ENCODE measurements around the gene LENG8.

The LENG8 gene

GRCh38 chr19:54448774-54449700, at the start of gene LENG8:
Gene LENG8, plus strand, starts transcription at chr19:54449199. Its CDS starts 2,146 bp downstream, at chr19:54451345.
- peak; percentile 94 for DNase-seq (ENCODE audit: low read depth in 2 of 2)

GRCh38 chr19:54400913-54401312, 48.1 kb upstream of the LENG8 start:
- no peak for DNase-seq (ENCODE audit: low read depth in 2 of 2)

- DNase-seq (ENCODE audit: low read depth in 2 of 2), result no peak
Observed at GRCh38 chr19:54403054-54403453, 45.9 kb upstream of the LENG8 start.

DNA sequence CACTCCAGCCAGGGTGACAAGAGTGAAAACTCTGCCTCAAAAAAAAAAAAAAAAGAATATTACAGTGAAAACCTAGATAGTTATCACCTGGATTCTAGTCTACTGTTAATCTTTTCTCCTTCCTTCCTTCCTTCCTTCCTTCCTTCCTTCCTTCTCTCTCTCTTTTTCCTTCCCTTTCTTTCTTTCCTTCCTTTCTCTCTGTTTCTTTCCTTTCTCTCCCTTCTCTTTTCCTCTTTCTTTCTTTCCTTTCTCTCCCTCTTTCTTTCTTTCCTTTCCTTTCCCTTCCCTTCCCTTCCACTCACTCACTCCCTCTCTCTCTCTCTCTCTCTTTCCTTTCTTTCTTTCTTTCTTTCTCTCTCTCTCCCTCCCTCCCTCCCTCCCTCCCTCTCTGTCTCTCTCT, 43.4 kb upstream of the LENG8 start:
- DNase-seq (ENCODE audit: low read depth in 2 of 2), result no peak

- DNase-seq (ENCODE audit: low read depth in 2 of 2), result no peak
Observed at GRCh38 chr19:54407780-54408179, 41.2 kb upstream of the LENG8 start.

- no peak for DNase-seq (ENCODE audit: low read depth in 2 of 2)
Observed at GRCh38 chr19:54408456-54409026, 40.5 kb upstream of the LENG8 start.

DNA sequence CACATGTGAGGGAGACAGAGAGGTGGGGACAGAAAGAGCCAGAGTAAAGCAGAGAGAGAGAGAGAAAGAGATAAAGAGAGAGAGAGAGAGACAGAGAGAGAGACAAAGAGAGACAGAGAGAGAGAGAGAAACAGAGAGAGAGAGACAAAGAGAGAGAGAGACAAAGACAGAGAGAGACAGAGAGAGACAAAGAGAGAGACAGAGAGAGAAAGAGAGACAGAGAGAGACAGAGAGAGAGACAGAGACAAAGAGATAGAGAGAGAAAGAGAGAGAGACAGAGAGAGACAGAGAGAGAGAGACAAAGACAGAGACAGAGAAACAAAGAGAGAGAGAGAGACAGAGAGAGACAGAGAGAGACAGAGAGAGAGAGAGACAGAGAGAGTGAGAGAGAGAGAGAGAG, 38.0 kb upstream of the LENG8 start:
- DNase-seq (ENCODE audit: low read depth in 2 of 2), result no peak

DNA sequence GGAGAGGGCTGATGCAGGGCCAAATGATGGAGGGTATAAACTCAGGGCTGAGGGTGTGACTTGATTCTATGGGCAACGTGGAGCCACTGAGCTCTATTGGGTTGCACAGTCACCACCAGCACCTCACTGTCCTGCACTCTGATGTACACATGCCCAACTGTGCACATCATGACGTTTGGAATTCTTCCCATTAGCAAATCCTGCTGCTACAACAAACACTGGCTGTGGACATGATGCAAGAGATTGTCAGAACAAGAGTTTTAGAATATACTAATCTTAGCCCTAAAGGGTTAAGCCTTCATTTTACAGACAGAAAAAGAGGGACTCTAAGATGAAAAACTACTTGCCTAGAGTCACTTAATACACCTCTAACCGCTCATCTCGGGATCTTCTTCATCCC, 36.1 kb upstream of the LENG8 start:
- DNase-seq (ENCODE audit: low read depth in 2 of 2), result no peak

- no peak for DNase-seq (ENCODE audit: low read depth in 2 of 2)
Observed at GRCh38 chr19:54414156-54414555, 34.8 kb upstream of the LENG8 start.

- DNase-seq (ENCODE audit: low read depth in 2 of 2), result peak in 1 of 2 donors; percentile 16
Observed at GRCh38 chr19:54415208-54415900, 33.6 kb upstream of the LENG8 start, which contains the start of gene TTYH1. Gene TTYH1, plus strand, starts transcription at chr19:54415464. Its CDS starts 89 bp downstream, at chr19:54415553.

- DNase-seq (ENCODE audit: low read depth in 2 of 2), result no peak
Observed at GRCh38 chr19:54415901-54416673, 32.9 kb upstream of the LENG8 start.

- DNase-seq (ENCODE audit: low read depth in 2 of 2), result no peak
Observed at GRCh38 chr19:54416695-54417491, 32.1 kb upstream of the LENG8 start.

- no peak for DNase-seq (ENCODE audit: low read depth in 2 of 2)
Observed at GRCh38 chr19:54418030-54418929, 30.7 kb upstream of the LENG8 start.

- DNase-seq (ENCODE audit: low read depth in 2 of 2), result no peak
Observed at GRCh38 chr19:54418930-54419800, 29.8 kb upstream of the LENG8 start.

- DNase-seq (ENCODE audit: low read depth in 2 of 2), result no peak
Observed at GRCh38 chr19:54420068-54420382, 29.0 kb upstream of the LENG8 start.

GRCh38 chr19:54420383-54421168, 28.4 kb upstream of the LENG8 start:
- DNase-seq (ENCODE audit: low read depth in 2 of 2), result no peak

DNA sequence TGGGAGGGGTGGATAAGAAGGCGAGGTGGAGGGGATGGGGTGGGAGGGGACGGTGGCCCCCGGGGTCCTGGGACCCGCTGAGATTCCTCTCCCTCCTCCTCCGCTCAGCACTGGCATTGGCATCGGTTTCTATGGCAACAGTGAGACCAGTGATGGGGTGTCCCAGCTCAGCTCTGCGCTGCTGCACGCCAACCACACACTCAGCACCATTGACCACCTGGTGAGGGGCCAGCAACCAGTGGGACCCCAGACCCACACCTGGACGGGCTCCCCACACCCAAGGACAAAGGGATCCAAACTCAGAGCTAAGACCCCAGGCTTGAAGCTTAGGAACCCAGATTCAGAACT, 27.9 kb upstream of the LENG8 start:
- no peak for DNase-seq (ENCODE audit: low read depth in 2 of 2)

DNA sequence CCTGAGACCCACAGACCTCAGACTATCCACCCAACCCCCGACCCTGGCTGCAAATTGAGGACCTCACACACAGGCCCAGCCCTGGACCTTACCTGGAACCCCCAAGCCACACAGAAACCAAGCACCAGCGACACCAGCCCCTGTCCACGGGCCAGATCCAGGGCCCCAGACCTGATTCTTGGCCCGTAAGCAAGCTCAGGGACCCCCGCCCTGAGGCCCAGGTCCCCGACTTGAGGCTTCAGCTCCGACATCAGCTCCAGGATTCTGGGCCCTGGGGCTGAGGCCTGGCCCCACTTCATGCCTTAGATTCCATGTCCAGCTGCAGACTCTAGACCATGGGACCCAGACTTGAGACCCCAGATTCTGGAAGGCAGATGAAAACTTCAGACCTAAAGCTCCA, 27.5 kb upstream of the LENG8 start:
- DNase-seq (ENCODE audit: low read depth in 2 of 2), result no peak

Data from activated CD4-positive, alpha-beta T cell treated with anti-CD3 and anti-CD28 coated beads for 24 hours (primary cell).